ENCODE results near the gene CFAP53.

DNA sequence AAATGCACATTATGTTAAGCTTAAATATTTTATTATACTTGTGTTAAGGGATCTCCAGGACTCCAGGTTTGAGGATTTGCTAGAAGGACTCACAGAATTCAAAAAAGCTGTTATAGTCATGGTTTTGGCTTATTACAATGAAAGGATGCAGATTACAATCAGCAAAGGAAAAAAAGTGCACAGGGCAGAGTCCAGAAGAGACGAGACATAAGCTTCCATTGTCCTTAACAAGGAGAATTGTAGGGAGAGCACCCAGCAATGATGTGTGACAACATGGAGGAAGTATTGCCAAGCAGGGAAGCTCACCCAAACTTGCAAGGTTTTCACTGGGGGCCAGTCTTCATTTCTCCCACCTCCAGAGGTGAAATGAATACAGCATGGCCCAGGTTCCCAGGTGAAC is 58.6 kb downstream of the CFAP53 start:
- TF ChIP-seq EP300 (conservative IDR thresholded peaks at IDR 0.05; ENCODE audit: poor library complexity, severe bottlenecking) (no peak), POLR2AphosphoS5 (IDR thresholded peaks at IDR 0.05) (no peak)
- TF ChIP-seq, protein P1, sequence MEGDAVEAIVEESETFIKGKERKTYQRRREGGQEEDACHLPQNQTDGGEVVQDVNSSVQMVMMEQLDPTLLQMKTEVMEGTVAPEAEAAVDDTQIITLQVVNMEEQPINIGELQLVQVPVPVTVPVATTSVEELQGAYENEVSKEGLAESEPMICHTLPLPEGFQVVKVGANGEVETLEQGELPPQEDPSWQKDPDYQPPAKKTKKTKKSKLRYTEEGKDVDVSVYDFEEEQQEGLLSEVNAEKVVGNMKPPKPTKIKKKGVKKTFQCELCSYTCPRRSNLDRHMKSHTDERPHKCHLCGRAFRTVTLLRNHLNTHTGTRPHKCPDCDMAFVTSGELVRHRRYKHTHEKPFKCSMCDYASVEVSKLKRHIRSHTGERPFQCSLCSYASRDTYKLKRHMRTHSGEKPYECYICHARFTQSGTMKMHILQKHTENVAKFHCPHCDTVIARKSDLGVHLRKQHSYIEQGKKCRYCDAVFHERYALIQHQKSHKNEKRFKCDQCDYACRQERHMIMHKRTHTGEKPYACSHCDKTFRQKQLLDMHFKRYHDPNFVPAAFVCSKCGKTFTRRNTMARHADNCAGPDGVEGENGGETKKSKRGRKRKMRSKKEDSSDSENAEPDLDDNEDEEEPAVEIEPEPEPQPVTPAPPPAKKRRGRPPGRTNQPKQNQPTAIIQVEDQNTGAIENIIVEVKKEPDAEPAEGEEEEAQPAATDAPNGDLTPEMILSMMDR (IDR thresholded peaks at IDR 0.05; ENCODE audit: poor library complexity, severe bottlenecking): no peak
